Measurements from ENCODE around the gene LGALS3BP. TPM values are rescaled to one million over a fixed set of nuclear protein-coding genes. Genes with fewer than 3 reads are reported as not detected.

The LGALS3BP gene
- total and polyA plus RNA-seq, 2 of the 13 experiments (the other 11 are each of a cell fraction or from before 2014, with no cell fraction given), result 137 to 332 TPM

DNA sequence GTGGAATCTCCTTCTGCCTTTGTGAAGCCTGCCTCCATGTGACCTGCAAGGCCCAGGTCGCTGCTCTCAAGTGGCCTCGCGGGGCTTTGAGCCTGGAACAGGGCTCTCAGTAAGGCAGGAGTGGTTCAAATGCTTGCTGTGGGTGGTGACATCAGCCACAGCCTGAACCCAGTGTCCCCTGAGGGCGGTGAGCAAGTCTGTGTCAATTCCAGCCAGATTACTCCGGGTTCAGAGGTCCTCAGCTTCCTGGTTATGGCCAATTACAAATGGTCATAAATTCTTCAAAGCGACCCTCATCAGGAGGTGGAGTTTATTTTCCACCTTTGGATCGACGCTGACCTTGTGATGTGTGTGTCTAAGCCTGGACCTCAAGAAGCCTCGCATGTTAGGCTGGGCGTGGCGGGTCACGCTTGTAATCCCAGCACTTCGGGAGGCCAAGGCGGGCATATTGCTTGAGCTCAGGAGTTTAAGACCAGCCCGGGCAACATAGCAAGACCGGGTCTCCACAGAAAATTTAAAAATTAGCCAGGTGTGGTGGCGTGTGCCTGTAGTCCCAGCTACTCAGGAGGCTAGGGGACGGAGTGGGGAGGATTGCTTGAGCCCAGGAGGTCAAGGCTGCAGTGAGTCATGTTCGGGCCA, 17.3 kb downstream of the LGALS3BP start (continued):
- no peak for TF ChIP-seq HCFC1 (IDR thresholded peaks at IDR 0.05; ENCODE audit: low read depth, low read length)
- no peak; the same call in 1 of the 2 replicates for TF ChIP-seq ZKSCAN8 (CRISPR knock-in tag; IDR thresholded peaks at IDR 0.05; ENCODE audit: borderline replicate concordance)
- TF ChIP-seq ATF1 (CRISPR knock-in tag; IDR thresholded peaks at IDR 0.05), result no peak
- TF ChIP-seq SRY (CRISPR knock-in tag; IDR thresholded peaks at IDR 0.05), result no peak
- peak; percentile 87 for TF ChIP-seq KDM1A (CRISPR knock-in tag; IDR thresholded peaks at IDR 0.05)
- TF ChIP-seq, protein P1, sequence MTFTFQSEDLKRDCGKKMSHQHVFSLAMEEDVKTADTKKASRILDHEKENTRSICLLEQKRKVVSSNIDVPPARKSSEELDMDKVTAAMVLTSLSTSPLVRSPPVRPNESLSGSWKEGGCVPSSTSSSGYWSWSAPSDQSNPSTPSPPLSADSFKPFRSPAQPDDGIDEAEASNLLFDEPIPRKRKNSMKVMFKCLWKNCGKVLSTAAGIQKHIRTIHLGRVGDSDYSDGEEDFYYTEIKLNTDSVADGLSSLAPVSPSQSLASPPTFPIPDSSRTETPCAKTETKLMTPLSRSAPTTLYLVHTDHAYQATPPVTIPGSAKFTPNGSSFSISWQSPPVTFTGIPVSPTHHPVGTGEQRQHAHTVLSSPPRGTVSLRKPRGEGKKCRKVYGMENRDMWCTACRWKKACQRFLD (CRISPR knock-in tag; IDR thresholded peaks at IDR 0.05; ENCODE audit: borderline replicate concordance), result no peak
- TF ChIP-seq, protein P2, sequence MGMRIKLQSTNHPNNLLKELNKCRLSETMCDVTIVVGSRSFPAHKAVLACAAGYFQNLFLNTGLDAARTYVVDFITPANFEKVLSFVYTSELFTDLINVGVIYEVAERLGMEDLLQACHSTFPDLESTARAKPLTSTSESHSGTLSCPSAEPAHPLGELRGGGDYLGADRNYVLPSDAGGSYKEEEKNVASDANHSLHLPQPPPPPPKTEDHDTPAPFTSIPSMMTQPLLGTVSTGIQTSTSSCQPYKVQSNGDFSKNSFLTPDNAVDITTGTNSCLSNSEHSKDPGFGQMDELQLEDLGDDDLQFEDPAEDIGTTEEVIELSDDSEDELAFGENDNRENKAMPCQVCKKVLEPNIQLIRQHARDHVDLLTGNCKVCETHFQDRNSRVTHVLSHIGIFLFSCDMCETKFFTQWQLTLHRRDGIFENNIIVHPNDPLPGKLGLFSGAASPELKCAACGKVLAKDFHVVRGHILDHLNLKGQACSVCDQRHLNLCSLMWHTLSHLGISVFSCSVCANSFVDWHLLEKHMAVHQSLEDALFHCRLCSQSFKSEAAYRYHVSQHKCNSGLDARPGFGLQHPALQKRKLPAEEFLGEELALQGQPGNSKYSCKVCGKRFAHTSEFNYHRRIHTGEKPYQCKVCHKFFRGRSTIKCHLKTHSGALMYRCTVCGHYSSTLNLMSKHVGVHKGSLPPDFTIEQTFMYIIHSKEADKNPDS (CRISPR knock-in tag; IDR thresholded peaks at IDR 0.05), result peak; percentile 51; the same call in 1 of the 2 replicates
- TF ChIP-seq ZNF260 (CRISPR knock-in tag; IDR thresholded peaks at IDR 0.05; ENCODE audit: borderline replicate concordance, low read depth), result no peak
- no peak for TF ChIP-seq SP2 (CRISPR knock-in tag; IDR thresholded peaks at IDR 0.05)
- TF ChIP-seq, protein P3, sequence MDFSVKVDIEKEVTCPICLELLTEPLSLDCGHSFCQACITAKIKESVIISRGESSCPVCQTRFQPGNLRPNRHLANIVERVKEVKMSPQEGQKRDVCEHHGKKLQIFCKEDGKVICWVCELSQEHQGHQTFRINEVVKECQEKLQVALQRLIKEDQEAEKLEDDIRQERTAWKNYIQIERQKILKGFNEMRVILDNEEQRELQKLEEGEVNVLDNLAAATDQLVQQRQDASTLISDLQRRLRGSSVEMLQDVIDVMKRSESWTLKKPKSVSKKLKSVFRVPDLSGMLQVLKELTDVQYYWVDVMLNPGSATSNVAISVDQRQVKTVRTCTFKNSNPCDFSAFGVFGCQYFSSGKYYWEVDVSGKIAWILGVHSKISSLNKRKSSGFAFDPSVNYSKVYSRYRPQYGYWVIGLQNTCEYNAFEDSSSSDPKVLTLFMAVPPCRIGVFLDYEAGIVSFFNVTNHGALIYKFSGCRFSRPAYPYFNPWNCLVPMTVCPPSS (IDR thresholded peaks at IDR 0.05), result no peak
- TF ChIP-seq ZNF235 (CRISPR knock-in tag; IDR thresholded peaks at IDR 0.05; ENCODE audit: borderline replicate concordance), result no peak
- no peak for TF ChIP-seq ZNF317 (CRISPR knock-in tag; IDR thresholded peaks at IDR 0.05)
- no peak for TF ChIP-seq ZNF557 (CRISPR knock-in tag; IDR thresholded peaks at IDR 0.05)
- TF ChIP-seq ISX (CRISPR knock-in tag; conservative IDR thresholded peaks at IDR 0.05), result no peak
- no peak for TF ChIP-seq ZNF792 (CRISPR knock-in tag; IDR thresholded peaks at IDR 0.05)
- TF ChIP-seq, protein P4, sequence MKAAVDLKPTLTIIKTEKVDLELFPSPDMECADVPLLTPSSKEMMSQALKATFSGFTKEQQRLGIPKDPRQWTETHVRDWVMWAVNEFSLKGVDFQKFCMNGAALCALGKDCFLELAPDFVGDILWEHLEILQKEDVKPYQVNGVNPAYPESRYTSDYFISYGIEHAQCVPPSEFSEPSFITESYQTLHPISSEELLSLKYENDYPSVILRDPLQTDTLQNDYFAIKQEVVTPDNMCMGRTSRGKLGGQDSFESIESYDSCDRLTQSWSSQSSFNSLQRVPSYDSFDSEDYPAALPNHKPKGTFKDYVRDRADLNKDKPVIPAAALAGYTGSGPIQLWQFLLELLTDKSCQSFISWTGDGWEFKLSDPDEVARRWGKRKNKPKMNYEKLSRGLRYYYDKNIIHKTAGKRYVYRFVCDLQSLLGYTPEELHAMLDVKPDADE (CRISPR knock-in tag; IDR thresholded peaks at IDR 0.05), result no peak
- TF ChIP-seq SOX6 (IDR thresholded peaks at IDR 0.05), result no peak
- peak; percentile 84 for TF ChIP-seq SOX6 (CRISPR knock-in tag; IDR thresholded peaks at IDR 0.05)
- TF ChIP-seq NCOR1 (IDR thresholded peaks at IDR 0.05; ENCODE audit: borderline replicate concordance, low read length), result peak; percentile 96
- TF ChIP-seq, protein P5, sequence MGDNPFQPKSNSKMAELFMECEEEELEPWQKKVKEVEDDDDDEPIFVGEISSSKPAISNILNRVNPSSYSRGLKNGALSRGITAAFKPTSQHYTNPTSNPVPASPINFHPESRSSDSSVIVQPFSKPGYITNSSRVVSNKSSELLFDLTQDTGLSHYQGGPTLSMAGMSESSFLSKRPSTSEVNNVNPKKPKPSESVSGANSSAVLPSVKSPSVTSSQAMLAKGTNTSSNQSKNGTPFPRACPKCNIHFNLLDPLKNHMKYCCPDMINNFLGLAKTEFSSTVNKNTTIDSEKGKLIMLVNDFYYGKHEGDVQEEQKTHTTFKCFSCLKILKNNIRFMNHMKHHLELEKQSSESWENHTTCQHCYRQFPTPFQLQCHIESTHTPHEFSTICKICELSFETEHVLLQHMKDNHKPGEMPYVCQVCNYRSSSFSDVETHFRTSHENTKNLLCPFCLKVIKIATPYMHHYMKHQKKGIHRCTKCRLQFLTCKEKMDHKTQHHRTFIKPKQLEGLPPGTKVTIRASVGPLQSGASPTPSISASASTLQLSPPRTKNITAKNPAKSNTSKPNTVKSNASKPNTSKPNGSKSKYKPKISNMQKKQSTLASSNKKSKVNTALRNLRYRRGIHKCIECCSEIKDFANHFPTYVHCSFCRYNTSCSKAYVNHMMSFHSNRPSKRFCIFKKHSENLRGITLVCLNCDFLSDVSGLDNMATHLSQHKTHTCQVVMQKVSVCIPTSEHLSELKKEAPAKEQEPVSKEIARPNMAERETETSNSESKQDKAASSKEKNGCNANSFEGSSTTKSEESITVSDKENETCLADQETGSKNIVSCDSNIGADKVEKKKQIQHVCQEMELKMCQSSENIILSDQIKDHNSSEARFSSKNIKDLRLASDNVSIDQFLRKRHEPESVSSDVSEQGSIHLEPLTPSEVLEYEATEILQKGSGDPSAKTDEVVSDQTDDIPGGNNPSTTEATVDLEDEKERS (CRISPR knock-in tag; IDR thresholded peaks at IDR 0.05), result peak; percentile 99
- no peak for TF ChIP-seq ZNF749 (CRISPR knock-in tag; IDR thresholded peaks at IDR 0.05; ENCODE audit: borderline replicate concordance)
- peak; percentile 67 for TF ChIP-seq CREB1 (IDR thresholded peaks at IDR 0.05)
- peak; percentile 76 for TF ChIP-seq CREB1 (CRISPR knock-in tag; IDR thresholded peaks at IDR 0.05)

All from HepG2 (cell line).